Right lobe of liver (tissue), 6 donors: ENCODE results near the gene FMN2. TPM values are rescaled to one million over a fixed set of nuclear protein-coding genes. Genes with fewer than 3 reads are reported as not detected.

ENCODE experiments used
- ATAC-seq, 4 donors: fragments of 200-7000 bp; cut with Tn5 transposase; one replicate each; pipeline ENCODE4 v1.9.1; 2020; ENCODE audit warnings: mild to moderate bottlenecking in 4 of 4, moderate library complexity in 4 of 4
- DNase-seq, 3 donors: peaks; one replicate each; pipeline ENCODE4 v3.0.0-alpha.2; 2020
- H3K27ac ChIP-seq, 3 donors: fragments of 200-600 bp; one replicate each; pipeline ENCODE4 v1.8.0; 2022
- H3K27me3 ChIP-seq, 2 donors: fragments of 200-600 bp; one replicate each; pipeline ENCODE4 v1.8.0; 2022
- H3K36me3 ChIP-seq, 4 donors: fragments of 200-600 bp; sonication (generic) in 1 of 4; one replicate each; pipeline versions ENCODE4 v1.5.1 to v1.8.0; 2017 to 2022; ENCODE audit warnings: control low read depth in 1 of 4
- H3K4me1 ChIP-seq, 4 donors: fragments of 200-600 bp; sonication (generic) in 1 of 4; one replicate each; pipeline versions ENCODE4 v1.5.1 to v1.8.0; 2017 to 2022; ENCODE audit warnings: control low read depth in 1 of 4
- H3K4me3 ChIP-seq, 3 donors: fragments of 200-600 bp; one replicate each; pipeline ENCODE4 v1.8.0; 2022
- H3K9me3 ChIP-seq, 4 donors: fragments of 200-600 bp; sonication (generic) in 1 of 4; one replicate each; pipeline versions ENCODE4 v1.5.1 to v1.8.0; 2017 to 2022; ENCODE audit warnings: control low read depth in 1 of 4
- CTCF ChIP-seq, 4 donors: fragments of 200-600 bp in 3 of 4; fragments of 450-650 bp in 1 of 4; IDR thresholded peaks; one replicate each; pipeline versions ENCODE4 v1.5.1 to v1.8.0; 2016 to 2022; ENCODE audit warnings: antibody characterized with exemption in 4 of 4, mild to moderate bottlenecking in 2 of 4
- POLR2A ChIP-seq: fragments of 450-650 bp; IDR thresholded peaks from one replicate; pipeline ENCODE4 v1.6.1; 2017; ENCODE audit warnings: antibody characterized with exemption, mild to moderate bottlenecking
- WGBS: methylation state at CpG from one replicate; pipeline ENCODE4 v1.1.6; 2018; ENCODE audit warnings: low coverage, low lambda C conversion rate; ENCODE audit not compliant: insufficient coverage; ENCODE audit errors: missing lambda C conversion rate; 5-methylcytosine and 5-hydroxymethylcytosine counted together
- intact Hi-C, 2 donors: fragments of 100-400 bp; cut with DNase I; formaldehyde crosslinking; loops; one replicate each; pipeline versions ENCODE4 v1.11.2 to v1.14.1; 2022
- total RNA-seq, 6 experiments: library from RNA; depleted of rRNA in 2 of 6; stranded (reverse); fragments of >200 nt in 2 of 6; fragmentation: NEBNext Ultra II Directional in 3 of 6; extraction: Animal tissue kit (Norgen Biotek cat#: 25700) in 3 of 6; gene quantifications; one replicate each; pipeline versions ENCODE4 v1.1.0 to v1.2.4, GENCODE V29; 2016 to 2023
- donor health status: DM: no; HTN: yes; CAD: no.
- donor health status: DM: no; HTN: no; CAD: no.
- donor health status: DM: no; HTN: no; CAD: no.
- donor health status: DM: no; HTN: yes; CAD: no.
- donor health status: DM: no; HTN: yes; CAD: no.

The FMN2 gene
- total RNA-seq, 6 experiments from 2014 or later: 0.12 TPM; not detected in 5

- H3K27ac ChIP-seq: no peak overlapping the region
- WGBS: 52% methylated on average over 5 of the region's 5 CpGs
- no peak overlapping the region for H3K4me3 ChIP-seq
- intact Hi-C loops: no loop called here
- no peak for TF ChIP-seq CTCF (IDR thresholded peaks at IDR 0.05)
- no peak for TF ChIP-seq POLR2A
- H3K27me3 ChIP-seq: no peaks in the 10 kb centered on the region
- no peak for ATAC-seq
- H3K9me3 ChIP-seq: no peaks in the 10 kb centered on the region
- DNase-seq: no peak
- no peaks in the 10 kb centered on the region for H3K4me1 ChIP-seq
- H3K36me3 ChIP-seq: no peaks in the 10 kb centered on the region
Observed at GRCh38 chr1:240337781-240338180, 246.1 kb downstream of the FMN2 start.

GRCh38 chr1:240338837-240339236, 247.2 kb downstream of the FMN2 start:
- intact Hi-C loops: no loop called here
- Histone ChIP-seq H3K27me3 (no peaks in the 10 kb centered on the region), H3K9me3 (no peaks in the 10 kb centered on the region), H3K36me3 (no peaks in the 10 kb centered on the region), H3K27ac (no peak overlapping the region), H3K4me3 (no peak overlapping the region), H3K4me1 (no peaks in the 10 kb centered on the region)
- no peak for DNase-seq
- TF ChIP-seq POLR2A (no peak), CTCF (IDR thresholded peaks at IDR 0.05) (no peak)
- 92% methylated on average over 5 of the region's 9 CpGs for WGBS
- ATAC-seq: no peak

- Histone ChIP-seq H3K9me3 (no peaks in the 10 kb centered on the region), H3K36me3 (no peaks in the 10 kb centered on the region), H3K27ac (no peak overlapping the region), H3K27me3 (no peaks in the 10 kb centered on the region), H3K4me1 (no peaks in the 10 kb centered on the region), H3K4me3 (no peak overlapping the region)
- 48% methylated on average over 6 of the region's 6 CpGs for WGBS
- DNase-seq (no peak), ATAC-seq (no peak)
- intact Hi-C loops: no loop called here
- TF ChIP-seq POLR2A (no peak), CTCF (IDR thresholded peaks at IDR 0.05) (no peak)
Observed at GRCh38 chr1:240341365-240342250, 249.9 kb downstream of the FMN2 start.

GRCh38 chr1:240342251-240342625, 250.6 kb downstream of the FMN2 start:
- Histone ChIP-seq H3K27me3 (no peaks in the 10 kb centered on the region), H3K27ac (no peak overlapping the region), H3K36me3 (no peaks in the 10 kb centered on the region), H3K4me3 (no peak overlapping the region), H3K9me3 (no peaks in the 10 kb centered on the region), H3K4me1 (no peaks in the 10 kb centered on the region)
- intact Hi-C loops: no loop called here
- DNase-seq: no peak
- ATAC-seq: no peak
- no peak for TF ChIP-seq POLR2A
- no peak for TF ChIP-seq CTCF (IDR thresholded peaks at IDR 0.05)
- 43% methylated on average over 3 of the region's 3 CpGs for WGBS
